Hippocampal formation (tissue), 2 donors: Measurements from ENCODE around the gene AXDND1.
A peak's percentile ranks its signal among the peaks of the same experiment; 100 is the strongest.

Experiments
- DNase-seq, 2 donors: peaks; one replicate each; lab custom pipeline; 2025; lab: John Stamatoyannopoulos, UW

AXDND1 gene

GRCh38 chr1:179558078-179558477 lies 192.3 kb downstream of the AXDND1 start:
- DNase-seq, result no peak

GRCh38 chr1:179575497-179576314 lies 209.9 kb downstream of the AXDND1 start, which contains the start of gene NPHS2:
Gene NPHS2, minus strand, starts transcription at chr1:179575948. Its CDS starts 84 bp downstream, at chr1:179575864.
- DNase-seq, result no peak

- no peak for DNase-seq
Observed at GRCh38 chr1:179576509-179576908, 210.7 kb downstream of the AXDND1 start.

GRCh38 chr1:179583771-179584320 lies 218.1 kb downstream of the AXDND1 start:
- DNase-seq, result no peak

GRCh38 chr1:179586107-179586823 lies 220.5 kb downstream of the AXDND1 start:
- DNase-seq, result peak; percentile 14 to 26

GRCh38 chr1:179587336-179587735 lies 221.6 kb downstream of the AXDND1 start:
- DNase-seq, result no peak

- DNase-seq, result no peak
Observed at GRCh38 chr1:179588425-179589024, 222.8 kb downstream of the AXDND1 start.

GRCh38 chr1:179589509-179589908 lies 223.7 kb downstream of the AXDND1 start:
- DNase-seq, result no peak

- DNase-seq, result no peak
Observed at GRCh38 chr1:179590671-179591070, 224.9 kb downstream of the AXDND1 start.

- DNase-seq, result no peak
Observed at GRCh38 chr1:179591253-179591591, 225.5 kb downstream of the AXDND1 start.

- DNase-seq, result no peak
Observed at GRCh38 chr1:179591592-179592580, 226.1 kb downstream of the AXDND1 start, which contains the start of gene TDRD5. Gene TDRD5, plus strand, starts transcription at chr1:179591832. Its CDS starts 784 bp downstream, at chr1:179592616.

- no peak for DNase-seq
Observed at GRCh38 chr1:179598631-179599030, 232.9 kb downstream of the AXDND1 start.

GRCh38 chr1:179599623-179600249 lies 234.0 kb downstream of the AXDND1 start:
- no peak for DNase-seq

- no peak for DNase-seq
Observed at GRCh38 chr1:179601093-179601492, 235.3 kb downstream of the AXDND1 start.
